ENCODE data around the gene SOHLH1. TPM values are rescaled to one million over a fixed set of nuclear protein-coding genes. Genes with fewer than 3 reads are reported as not detected.

The SOHLH1 gene
- total RNA-seq, 1 experiment from 2014 or later: not detected

DNA sequence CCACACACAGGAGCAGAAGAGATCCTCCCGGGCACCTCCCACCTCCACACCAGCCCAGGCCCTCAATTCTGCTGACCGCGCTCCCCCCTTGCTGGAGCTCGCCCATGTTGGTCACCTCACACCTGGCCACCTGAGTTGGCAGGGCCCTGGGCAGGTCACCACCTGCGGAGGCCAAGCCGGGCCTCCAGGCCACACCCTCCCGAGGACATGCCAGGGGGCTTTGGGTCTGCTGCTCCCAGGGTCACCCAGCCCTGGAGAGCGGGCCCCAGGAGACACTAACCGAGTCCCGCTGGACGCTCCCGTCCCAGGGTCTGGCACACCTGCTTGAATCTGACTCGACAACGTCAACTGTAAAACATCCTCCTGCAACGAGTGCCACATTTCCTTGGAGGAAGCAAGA lies 2.1 kb downstream of the SOHLH1 start:
- Histone ChIP-seq H3K27me3 (no peaks in the 10 kb centered on the region), H3K36me3 (no peaks in the 10 kb centered on the region)

GRCh38 chr9:135696446-135696845 lies 2.8 kb downstream of the SOHLH1 start:
- H3K27me3 ChIP-seq: no peaks in the 10 kb centered on the region
- no peak for DNase-seq
- no peak overlapping the region for H3K4me3 ChIP-seq
- no peaks in the 10 kb centered on the region for H3K36me3 ChIP-seq
- H3K9me3 ChIP-seq: no peaks in the 10 kb centered on the region

More for the DNA sequence above, 2.1 kb downstream of the SOHLH1 start:
- no peak for DNase-seq
- H3K9me3 ChIP-seq: no peaks in the 10 kb centered on the region
- H3K4me3 ChIP-seq: no peak overlapping the region

GRCh38 chr9:135695642-135696041 lies 3.6 kb downstream of the SOHLH1 start:
- Histone ChIP-seq H3K4me3 (no peak overlapping the region), H3K27me3 (no peaks in the 10 kb centered on the region), H3K36me3 (no peaks in the 10 kb centered on the region), H3K9me3 (no peaks in the 10 kb centered on the region)
- DNase-seq: no peak

GRCh38 chr9:135695036-135695435 lies 4.2 kb downstream of the SOHLH1 start:
- Histone ChIP-seq H3K4me3 (no peak overlapping the region), H3K36me3 (no peaks in the 10 kb centered on the region), H3K9me3 (no peaks in the 10 kb centered on the region), H3K27me3 (no peaks in the 10 kb centered on the region)
- DNase-seq: no peak

DNA sequence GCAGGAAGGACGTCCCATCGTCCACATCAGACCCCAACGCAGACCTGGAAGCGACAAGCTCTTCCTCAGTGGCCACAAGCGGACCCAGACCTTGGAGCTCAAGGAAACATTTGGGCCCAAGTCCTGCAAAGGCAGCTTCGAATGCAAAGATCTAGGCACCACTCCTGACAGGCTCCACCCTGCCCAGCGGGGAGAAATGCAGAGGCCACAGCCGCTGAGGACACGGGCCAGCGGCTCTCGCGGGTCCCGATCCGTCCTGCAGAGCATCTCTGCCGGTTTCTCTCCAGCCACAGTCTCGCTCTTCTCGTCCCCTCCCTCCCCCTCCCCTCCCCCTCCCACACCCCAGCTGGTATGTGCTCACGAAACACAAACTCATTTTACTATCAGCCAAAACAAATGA lies 4.9 kb downstream of the SOHLH1 start:
- no peaks in the 10 kb centered on the region for H3K27me3 ChIP-seq
- H3K36me3 ChIP-seq: no peaks in the 10 kb centered on the region
- H3K4me3 ChIP-seq: no peak overlapping the region
- no peak for DNase-seq
- no peaks in the 10 kb centered on the region for H3K9me3 ChIP-seq

DNA sequence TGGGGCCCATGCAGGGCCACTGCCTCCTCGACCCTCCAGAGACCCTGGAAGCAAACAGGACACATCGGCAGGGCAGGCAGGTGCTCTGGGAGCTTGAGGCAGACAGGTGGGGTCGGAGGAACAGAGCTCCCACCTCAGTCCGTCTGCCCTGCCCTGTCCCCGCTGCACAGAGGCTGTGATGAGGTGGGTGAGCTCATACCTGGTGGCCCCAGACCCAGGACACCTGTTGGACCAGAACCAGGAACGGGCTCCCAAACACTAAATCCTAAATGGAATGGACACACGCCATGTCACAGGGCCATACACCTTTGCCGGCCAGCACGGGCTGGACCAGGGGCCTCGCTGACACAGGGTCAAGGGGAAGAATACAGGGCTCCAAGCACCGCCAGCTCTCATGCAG lies 5.5 kb downstream of the SOHLH1 start:
- H3K36me3 ChIP-seq: no peaks in the 10 kb centered on the region
- H3K27me3 ChIP-seq: no peaks in the 10 kb centered on the region
- no peak for DNase-seq
- no peaks in the 10 kb centered on the region for H3K9me3 ChIP-seq
- H3K4me3 ChIP-seq: no peak overlapping the region

GRCh38 chr9:135693265-135693664 lies 6.0 kb downstream of the SOHLH1 start:
- no peak overlapping the region for H3K4me3 ChIP-seq
- no peaks in the 10 kb centered on the region for H3K36me3 ChIP-seq
- no peaks in the 10 kb centered on the region for H3K9me3 ChIP-seq
- no peak for DNase-seq
- no peaks in the 10 kb centered on the region for H3K27me3 ChIP-seq

- Histone ChIP-seq H3K36me3 (no peaks in the 10 kb centered on the region), H3K9me3 (no peaks in the 10 kb centered on the region), H3K27me3 (no peaks in the 10 kb centered on the region), H3K4me3 (no peak overlapping the region)
- DNase-seq: peak; percentile 54
Measured at GRCh38 chr9:135692410-135692809, 6.9 kb downstream of the SOHLH1 start.

GRCh38 chr9:135690836-135691570 lies 8.3 kb downstream of the SOHLH1 start:
- H3K4me3 ChIP-seq: no peak overlapping the region
- no peak for DNase-seq
- H3K36me3 ChIP-seq: no peaks in the 10 kb centered on the region
- no peaks in the 10 kb centered on the region for H3K27me3 ChIP-seq
- no peaks in the 10 kb centered on the region for H3K9me3 ChIP-seq

- no peaks in the 10 kb centered on the region for H3K9me3 ChIP-seq
- no peaks in the 10 kb centered on the region for H3K36me3 ChIP-seq
- no peak overlapping the region for H3K4me3 ChIP-seq
- no peak for DNase-seq
- H3K27me3 ChIP-seq: no peaks in the 10 kb centered on the region; the same call in 1 of the 2 replicates
Measured at GRCh38 chr9:135689011-135689410, 10.3 kb downstream of the SOHLH1 start.

DNA sequence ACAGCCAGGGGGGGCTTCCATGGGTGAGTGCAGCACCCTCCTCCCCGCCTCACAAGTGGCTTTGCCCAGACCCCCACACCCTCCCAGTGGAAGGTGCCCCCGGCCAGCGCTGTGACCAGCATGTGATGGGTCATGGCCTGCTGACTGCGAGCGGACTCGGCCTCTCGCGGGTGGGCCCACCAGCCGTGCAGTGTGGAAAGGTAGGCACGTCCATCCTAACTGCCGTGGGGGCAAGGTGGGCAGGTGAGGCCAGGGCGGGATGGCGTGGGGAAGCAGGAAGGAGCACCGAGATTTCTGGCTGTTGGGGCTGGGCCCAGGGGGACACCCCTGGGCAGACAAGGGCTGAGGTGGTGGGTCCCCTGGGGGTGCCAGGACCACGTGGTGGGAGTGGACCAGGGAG lies 12.1 kb downstream of the SOHLH1 start:
- H3K4me3 ChIP-seq: no peak overlapping the region
- H3K36me3 ChIP-seq: no peaks in the 10 kb centered on the region
- H3K27me3 ChIP-seq: no peaks in the 10 kb centered on the region; the same call in 1 of the 2 replicates
- no peak for DNase-seq
- no peaks in the 10 kb centered on the region for H3K9me3 ChIP-seq

GRCh38 chr9:135684691-135685090 lies 14.6 kb downstream of the SOHLH1 start:
- DNase-seq: no peak
- Histone ChIP-seq H3K4me3 (no peak overlapping the region), H3K36me3 (no peaks in the 10 kb centered on the region), H3K9me3 (no peaks in the 10 kb centered on the region), H3K27me3 (no peaks in the 10 kb centered on the region; the same call in 1 of the 2 replicates)

DNA sequence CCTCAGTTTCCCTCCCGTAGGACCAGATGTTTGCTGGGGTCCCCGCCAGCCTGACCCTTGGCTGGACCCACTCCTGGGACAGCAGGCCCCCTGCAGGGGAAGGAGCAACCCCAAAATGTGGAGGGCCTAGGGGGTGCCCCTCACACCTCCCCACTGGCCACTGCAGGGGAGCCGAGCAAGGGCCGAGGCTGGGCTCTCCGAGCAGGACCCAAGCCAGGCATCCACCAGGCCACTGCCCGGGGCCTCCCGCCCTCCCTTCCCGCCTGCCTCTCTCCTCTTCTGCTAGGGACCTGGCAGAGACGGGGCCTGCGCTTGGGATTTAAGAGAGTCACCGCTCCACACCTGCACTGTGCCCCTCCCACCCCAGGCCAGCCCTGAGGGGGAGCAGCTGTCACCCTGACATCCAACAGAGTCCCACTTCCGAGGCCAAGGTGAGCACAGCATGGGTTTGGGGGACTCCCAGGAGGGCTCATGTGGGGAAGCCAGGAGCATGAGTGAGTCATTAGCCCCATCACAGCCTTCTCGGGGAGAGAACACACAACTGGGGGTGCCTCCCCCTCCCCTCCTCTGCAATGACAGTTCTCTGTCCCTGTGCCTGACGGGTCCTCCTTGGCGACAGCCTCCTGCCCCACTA lies 15.8 kb downstream of the SOHLH1 start:
- no peaks in the 10 kb centered on the region for H3K36me3 ChIP-seq
- no peaks in the 10 kb centered on the region; the same call in 1 of the 2 replicates for H3K27me3 ChIP-seq

DNA sequence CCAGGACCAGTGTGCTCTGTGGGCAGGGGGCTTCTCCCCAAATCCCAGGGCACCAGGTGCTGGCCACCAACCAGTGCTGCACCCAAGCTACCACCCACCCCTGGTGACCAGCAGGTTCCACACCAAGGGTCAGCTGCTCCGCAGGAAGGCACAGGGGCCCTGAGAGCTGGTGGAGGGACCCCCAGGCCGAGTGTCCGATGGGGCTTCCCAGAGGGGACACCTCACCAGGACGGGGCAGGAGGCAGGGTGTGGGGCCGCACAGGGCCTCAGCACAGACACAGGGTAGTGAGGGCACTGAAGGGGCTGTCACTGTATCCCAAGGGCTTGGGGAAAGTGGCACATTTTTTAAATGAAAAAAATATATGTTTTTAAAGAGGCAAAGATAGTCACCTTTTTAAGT lies 18.1 kb downstream of the SOHLH1 start:
- DNase-seq: no peak
- Histone ChIP-seq H3K9me3 (no peaks in the 10 kb centered on the region), H3K36me3 (no peaks in the 10 kb centered on the region), H3K27me3 (no peaks in the 10 kb centered on the region; the same call in 1 of the 2 replicates), H3K4me3 (no peak overlapping the region)

More for the DNA sequence above, 15.8 kb downstream of the SOHLH1 start:
- no peak overlapping the region for H3K4me3 ChIP-seq
- no peak for DNase-seq
- H3K9me3 ChIP-seq: no peaks in the 10 kb centered on the region

DNA sequence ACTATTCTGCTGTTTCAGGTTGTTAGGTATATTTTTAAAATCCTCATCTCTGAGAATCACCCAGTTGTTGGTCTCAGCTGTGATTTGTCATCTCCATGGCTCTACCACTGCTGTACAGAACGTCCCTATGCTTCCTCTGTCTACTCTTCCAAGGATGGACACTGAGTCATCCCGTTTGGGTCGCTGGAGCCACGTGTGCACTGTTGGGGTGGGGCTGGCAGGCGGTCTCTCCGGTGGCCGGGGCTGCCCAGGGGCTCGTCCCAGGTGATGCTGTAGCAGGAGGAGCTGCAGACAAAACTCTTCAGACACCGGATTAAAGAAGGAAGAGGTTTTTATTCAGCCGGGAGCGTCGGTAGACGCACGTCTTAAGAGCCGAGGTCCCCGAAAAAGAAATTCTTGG lies 19.2 kb downstream of the SOHLH1 start:
- Histone ChIP-seq H3K36me3 (no peaks in the 10 kb centered on the region), H3K9me3 (no peaks in the 10 kb centered on the region), H3K4me3 (no peak overlapping the region), H3K27me3 (no peaks in the 10 kb centered on the region; the same call in 1 of the 2 replicates)
- no peak for DNase-seq

- no peaks in the 10 kb centered on the region for H3K36me3 ChIP-seq
- no peak for DNase-seq
- H3K4me3 ChIP-seq: no peak overlapping the region
Measured at GRCh38 chr9:135678236-135679017, 20.9 kb downstream of the SOHLH1 start.

GRCh38 chr9:135677641-135678168 lies 21.6 kb downstream of the SOHLH1 start:
- H3K27me3 ChIP-seq: peaks cover 3% of the 10 kb centered on the region
- H3K4me3 ChIP-seq: no peak overlapping the region
- H3K36me3 ChIP-seq: no peaks in the 10 kb centered on the region
- no peaks in the 10 kb centered on the region for H3K9me3 ChIP-seq
- DNase-seq: no peak

More at GRCh38 chr9:135678236-135679017, 20.9 kb downstream of the SOHLH1 start:
- Histone ChIP-seq H3K9me3 (no peaks in the 10 kb centered on the region), H3K27me3 (peaks cover 3% of the 10 kb centered on the region)
